GM21825 (cell line): ENCODE data around the gene AK8.
A peak's percentile ranks its signal among the peaks of the same experiment; 100 is the strongest.

Source experiments
- ATAC-seq: cut with Tn5 transposase; IDR thresholded peaks from one replicate; pipeline ENCODE4 v1.9.1; 2021; ENCODE audit warnings: mild to moderate bottlenecking, moderate library complexity; ENCODE audit not compliant: unreplicated experiment

The AK8 gene

DNA sequence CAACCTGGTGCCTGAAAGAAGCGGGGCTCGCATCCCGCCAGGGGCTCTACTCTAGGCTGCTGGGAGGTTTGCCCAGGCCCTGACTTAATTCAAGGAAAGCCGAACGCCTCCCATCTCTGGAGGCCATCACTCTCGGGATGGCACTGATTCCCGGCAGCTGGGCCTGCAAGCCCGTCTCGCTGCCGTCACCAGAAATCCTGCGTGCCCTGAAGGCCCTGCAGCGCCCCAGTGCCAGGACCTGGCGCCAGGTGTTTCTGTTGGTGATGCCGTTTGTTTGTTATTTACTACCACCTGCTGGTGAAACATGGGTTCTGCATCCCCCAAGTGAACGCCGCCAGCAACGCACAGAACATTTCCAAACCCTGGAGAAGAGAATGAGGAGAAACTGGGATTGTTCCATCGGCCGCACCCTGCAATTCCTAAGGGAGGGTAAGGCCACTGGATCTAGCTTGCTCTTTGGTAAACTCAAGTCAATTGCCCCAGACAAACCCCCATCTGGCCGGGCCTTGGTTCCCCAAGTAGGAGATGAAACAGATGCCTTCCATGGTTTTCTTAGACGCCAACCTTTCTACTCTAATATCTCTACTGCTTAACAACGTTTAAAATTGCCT lies 77.9 kb downstream of the AK8 start:
- ATAC-seq, result peak; percentile 75

DNA sequence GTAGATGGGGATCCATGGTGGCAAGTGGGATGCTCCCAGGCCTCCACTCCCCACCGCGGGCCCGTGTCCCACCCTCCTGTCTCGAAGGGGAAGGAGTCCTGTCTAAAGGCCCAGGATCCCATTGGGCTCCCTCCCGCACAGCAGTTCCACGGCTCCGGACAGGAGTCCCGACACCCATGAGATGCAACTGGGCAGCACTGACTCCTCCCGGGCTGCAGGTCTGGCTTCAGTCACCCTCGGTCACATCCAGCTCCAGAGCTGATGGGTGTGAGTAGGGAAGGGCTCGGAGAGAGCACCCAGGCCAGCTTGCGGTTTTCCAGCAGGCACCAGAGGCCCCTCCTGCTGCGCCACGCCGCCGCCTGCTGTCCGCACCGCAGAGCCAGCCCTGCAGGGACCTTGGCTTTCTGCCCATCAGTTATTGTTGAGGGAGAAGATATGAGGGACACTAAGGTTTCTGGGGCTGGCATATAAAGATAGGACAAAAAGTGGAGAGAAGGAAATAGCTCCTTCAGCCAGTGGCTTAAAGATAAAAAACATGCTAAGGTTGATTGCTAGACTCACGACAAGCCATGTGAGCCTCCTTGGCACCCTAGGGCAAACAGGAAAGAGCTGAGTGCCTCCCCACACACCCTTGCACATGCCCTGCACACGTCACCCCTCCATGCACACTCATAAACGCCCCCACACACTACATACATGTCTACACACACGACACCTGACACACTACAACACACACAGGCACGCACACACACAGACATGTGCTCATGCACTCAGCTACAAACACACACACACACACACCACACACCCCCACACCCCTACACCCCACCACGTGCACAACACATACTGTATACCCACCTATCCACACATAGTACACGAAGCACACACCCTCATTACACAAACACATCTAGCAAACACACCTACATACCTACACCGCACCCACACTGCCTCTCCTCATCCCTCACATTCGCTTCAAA lies 79.0 kb downstream of the AK8 start:
- no peak for ATAC-seq

DNA sequence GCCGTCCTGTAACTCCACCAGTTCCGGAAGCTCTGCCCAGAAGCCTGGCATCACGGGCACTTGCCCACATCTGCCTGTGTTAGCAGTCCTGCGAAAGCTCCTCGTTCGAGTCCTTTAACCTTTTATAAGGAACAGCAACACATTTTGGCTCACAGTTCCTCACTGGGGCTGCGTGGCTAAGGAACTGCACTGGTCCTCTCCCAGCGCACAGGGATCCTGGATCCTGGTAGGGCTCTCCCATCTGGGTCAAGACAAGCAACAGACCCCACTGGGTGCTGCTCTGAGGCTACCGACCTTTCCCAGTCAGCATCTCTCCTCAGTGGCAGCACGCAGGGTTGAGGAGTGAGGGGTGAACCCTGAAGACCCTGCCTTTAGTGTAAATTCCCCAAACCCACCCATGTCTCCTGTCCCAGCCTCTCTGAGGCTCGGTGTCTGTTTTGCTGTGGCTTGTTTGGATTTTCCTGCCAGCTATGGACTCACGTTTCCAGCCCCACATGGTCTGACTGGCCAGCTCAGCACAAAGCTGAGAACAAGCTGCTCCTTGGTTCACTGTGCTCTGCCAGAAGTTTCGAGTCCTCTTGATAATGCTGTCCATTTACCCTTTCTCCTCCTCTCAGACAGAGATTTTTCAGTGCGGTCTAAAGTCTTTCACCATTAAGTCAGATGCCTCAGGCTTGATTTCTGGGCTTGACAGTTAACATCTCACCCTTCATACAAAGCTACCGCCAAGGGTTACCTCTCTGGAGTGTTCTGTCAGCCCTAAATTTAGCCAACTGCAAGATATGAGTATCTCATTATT lies 80.0 kb downstream of the AK8 start:
- no peak for ATAC-seq

DNA sequence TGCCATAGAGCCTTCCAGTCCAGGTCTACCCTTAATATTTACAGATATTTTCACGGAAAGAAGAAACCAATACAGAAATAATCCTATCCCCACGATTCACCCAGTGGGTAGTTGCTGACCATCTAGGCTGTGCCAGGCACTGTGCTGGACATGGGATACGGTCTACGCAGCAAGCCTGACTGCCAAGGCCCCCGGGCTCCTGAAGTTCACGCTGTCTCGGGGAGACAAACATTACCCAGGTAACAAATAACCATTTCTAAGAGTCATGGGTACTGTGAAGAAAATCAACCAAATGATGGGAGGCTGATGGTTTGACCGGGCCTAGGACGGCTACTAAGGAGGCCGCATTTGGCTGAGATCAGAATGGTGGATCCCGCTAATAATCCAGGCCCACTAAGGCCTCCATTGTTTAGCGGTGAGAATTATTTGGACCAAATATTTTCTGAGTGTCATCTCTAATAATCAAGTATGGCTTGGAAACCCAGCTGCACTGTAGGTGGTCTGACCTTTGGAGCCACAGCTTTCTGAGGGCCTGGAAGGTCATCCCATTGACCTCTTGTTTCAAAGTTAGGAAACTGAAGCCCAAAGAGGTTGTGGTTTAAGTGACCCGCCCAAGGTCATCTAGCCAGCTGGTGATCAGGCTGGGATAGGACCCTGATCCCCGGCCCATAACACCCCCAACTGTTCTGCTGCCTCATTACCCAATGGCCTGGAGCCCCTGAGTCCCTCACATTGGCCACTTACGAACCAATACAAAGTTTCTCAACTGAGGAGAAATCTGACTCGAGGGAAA lies 82.4 kb downstream of the AK8 start:
- ATAC-seq, result no peak

DNA sequence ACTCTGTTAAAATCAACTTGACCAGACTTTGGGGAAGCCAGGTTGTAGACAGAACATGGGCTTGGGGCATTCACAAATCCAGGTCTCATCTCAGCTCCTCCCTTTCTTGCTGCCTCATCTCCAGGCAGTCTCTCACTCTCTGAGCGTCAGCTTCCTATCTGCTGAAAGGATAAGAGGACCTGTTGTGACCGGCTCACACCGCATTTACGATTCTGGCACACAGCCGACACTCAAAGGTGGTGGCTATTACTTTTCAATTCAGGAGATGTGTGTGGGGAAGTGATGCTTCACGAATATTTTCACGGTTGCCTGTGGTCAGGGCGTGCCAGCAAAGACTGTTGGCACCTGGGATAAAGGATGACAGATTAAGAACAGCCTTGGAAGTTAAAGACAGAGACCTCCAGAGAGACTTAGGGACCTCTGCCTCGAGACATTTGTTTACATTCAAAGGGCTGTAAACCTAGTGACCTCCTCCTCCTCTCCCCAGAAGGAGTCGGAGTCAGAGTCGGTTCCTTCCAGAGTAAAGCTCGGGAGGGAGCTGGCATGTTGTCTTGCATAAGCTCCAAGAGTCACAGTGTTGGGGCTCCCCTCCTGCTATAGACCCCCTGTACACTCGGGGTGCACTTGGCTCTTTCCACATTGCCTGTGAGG lies 83.2 kb downstream of the AK8 start:
- ATAC-seq, result no peak

DNA sequence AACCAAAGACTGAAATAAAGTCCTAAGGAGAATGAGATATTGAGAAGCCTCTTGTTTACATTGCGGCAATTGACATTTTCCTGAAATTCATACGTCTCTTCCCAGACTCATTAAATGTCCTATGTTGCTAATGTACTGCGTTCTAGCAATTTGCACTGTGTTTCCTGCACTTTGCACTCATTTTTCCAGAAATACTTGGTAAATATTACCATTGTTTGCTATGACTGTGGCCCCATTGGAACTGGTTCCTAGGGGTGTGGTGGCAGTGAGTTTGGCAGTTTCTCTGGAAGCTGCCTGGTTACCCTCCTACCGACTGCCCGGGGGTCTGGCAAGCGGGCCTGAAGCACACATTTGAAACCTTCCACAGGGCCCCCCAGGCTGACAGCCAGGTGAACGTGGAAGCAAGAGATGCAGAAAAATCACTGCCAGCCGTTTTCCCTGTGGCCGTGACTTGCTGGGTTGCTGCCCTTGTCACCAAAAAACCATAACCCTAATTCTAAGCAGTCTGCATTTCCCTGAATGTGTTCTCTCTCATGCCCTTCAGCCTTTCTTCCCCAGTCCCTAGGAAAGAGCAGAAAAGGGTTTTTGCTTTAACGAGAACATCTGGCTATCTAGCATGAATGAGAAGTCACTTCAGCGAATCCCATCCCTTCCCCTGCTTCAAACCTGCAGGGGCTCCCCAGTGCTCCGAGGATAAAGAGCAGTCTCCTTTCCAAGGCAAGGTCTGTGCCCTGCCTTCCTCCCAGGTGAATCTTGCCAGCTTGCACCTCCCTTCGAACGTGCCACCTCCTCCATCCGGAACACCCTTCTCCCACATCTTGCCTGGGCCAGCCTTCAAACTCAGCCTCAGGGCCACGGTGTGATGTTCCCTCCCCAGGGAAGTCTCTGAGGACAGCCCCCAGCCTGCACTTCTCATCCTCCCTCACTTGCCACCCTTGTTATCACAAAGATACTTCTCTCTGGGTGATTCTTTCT lies 84.2 kb downstream of the AK8 start:
- ATAC-seq, result no peak

DNA sequence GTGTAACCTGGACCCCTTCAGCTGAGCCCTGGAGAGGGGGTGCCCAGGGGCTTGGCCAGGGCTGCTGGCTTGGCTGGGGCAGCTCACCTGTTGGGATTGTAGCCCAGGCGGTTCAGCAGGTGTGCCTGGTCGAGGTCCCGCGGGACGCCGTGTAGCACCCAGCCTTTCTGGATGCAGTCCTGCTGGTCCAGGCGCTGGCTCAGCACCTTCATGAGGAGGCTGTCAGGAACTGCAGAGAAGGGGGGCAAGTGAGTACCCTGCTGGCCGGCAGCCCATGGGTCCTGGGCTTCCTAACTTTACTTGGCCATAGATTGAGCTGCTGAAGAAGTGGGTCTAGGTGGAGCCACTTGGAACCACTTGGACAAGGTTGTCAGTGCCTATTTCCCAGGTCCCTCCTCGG lies 85.5 kb downstream of the AK8 start:
- no peak for ATAC-seq

DNA sequence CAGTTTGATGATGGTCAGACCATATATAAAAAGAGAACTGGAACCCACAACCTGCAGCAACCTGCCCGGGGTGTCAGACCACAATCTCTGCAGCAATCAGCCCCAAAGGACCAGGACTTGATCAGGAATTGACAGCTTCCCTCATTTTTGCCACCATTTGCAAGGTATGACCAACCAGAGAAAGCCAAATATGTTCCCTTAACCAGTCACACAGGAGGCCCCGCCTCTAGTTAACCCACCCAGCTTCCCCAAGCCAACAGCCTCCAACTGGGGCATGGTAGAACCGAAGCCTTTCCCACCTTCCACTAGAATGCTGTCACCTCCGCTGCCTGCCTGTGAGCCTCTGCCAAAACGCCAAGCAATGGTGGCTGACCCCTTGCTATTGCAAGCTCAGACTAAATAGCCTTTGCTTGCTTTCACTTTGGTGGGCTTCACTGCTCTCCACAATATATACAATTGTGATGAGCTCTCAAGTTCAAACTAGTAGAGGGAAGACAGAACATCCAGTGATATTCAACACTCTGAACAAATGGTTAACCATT lies 86.3 kb downstream of the AK8 start:
- ATAC-seq, result no peak

DNA sequence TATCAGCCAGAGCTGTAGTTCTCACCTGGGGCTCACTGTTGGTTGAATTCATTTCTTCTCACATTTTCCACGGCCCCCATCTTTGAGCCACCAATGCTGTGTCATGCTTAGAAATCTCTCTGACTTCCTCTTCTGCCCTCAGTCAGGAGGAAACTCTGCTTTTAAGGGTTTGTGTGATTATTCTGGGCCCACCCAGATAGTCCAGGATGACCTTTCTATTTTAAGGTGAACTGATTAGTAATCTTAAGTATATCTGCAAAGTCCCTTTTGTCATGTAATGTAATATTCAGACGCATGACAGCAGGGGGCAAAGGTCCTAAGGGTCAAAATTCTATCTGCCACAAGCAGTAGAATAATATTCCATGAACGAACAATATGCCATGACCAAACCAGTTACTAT lies 88.4 kb downstream of the AK8 start:
- ATAC-seq, result no peak

DNA sequence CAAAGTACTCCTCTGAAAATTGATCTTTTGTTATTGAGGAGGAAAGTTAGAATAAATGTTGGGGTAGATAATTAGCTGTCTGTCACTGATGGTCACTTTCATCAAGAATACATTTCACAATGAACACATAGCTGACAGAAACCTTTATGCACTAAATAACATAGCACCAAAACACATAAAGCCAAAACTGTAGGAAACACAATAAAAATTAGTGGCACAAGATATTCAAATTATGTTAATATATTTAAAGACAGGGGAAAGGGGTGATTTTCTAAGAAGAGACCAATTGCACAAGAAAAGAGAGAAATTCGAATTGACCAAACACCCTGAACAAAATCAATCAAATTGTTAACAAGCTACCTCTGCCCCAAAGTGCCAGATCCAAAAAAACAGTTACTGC lies 89.7 kb downstream of the AK8 start:
- ATAC-seq, result no peak

DNA sequence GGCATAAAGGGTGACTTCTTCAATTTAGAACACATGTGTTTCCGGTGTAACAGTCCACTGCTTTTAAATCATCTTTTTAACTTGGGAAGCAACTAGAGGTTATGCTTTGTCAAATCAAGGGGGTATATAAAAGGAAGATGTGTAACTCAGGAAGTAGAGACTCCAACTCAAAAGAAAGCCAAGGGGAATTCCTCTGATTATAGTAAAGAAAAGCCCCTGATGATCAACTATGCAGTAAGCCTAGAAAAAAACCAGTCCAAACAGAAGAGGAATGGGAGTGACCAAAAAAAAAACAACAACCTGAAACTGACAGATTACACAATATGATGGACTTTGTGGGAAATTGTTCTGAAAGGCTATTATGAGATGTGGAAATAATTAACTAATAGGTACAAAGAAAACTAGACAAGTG lies 90.3 kb downstream of the AK8 start:
- ATAC-seq, result no peak

DNA sequence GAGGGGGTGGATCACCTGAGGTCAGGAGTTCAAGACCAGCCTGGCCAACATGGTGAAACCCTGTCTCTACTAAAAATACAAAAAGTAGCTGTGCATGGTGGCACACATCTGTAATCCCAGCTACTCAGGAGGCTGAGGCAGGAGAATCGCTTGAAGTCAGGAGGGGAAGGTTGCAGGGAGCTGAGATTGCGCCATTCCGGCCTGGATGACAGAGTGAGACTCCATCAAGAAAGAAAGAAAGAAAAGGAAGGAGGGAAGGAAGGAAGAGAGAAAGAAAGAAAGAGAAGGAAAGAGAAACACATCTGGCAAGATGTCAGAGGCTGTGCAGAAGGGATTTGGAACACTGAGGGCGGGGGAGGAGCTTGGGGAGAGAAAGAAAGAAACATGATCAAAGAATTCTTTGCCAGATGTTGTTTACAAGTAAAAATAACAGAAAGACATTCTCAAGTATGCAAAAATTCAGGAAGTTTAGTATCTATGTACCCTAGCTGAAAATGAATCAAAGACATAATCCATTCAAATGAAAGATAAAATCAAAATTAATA lies 93.7 kb downstream of the AK8 start:
- no peak for ATAC-seq

DNA sequence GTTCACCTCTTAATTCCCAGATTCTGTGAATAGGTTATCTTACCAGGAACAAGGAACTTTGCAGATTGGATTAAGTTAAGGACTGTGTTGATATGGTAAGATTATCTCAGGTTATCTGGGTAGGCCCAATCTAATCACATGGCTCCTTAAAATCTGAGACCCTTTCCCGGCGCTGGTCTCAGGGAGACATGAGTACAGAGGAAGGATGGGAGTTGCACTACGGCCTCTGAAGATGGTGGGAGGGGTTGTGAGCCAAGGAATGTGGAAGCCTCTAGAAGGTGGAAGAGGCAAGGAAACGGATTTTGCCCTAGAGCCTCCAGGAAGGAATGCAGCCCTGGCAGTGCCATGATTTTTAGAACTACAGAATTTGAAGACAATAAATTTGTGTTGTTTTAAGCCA lies 95.1 kb downstream of the AK8 start:
- no peak for ATAC-seq

DNA sequence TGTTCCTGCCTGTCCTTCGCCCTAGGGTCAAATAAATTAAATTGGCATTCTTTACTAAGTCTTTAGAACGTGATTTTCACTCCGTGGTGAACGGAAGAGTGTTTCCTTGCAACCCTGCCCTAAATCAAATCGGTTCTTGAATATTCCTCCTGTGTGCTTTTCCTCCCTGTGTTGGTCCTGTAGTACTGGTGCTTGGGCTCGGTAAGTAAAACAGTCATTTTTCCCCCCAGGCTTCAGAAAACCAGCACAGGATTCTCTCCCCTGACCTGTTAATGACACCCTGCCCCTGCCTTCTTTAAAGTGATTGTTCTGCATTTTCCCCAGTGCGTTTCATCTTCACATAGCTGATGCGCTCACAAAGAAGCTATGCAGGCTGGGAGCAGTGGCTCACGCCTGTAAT lies 96.0 kb downstream of the AK8 start:
- no peak for ATAC-seq

DNA sequence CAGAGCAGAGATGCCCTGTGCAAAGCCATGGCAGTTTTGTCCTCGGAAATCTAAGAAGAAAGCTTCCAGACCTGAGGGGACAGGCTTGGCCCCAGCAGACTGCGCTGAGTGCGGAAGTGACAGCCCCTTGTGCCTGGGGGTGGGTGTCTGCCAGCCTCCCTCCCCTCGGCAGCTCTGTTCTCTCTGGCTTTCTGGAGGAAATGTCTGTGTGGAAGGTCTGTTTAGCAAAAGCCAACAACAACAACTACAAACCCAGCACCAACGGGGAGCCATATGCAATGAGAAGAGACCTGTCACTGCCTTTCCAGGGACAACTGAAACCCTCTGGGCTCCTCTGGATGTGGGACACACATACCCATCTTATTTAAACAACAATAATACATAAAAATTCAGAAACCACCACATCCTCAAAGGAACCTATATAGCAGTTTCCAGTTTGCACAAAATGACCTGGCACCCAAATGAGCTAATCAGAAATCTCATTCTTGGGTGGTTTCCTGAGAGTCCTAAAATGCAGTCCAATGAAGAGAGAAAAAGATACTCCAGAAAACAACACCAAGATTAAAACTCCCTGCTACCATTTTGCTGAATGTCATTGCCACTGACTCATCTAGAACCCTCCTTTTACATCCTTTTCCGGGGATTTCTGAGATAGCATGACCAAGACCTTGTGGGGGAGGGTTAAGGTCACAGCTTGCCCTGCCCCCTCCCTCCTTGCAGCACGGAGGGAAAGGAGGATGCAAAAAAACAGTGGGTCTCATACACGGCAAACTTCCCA lies 97.7 kb downstream of the AK8 start:
- no peak for ATAC-seq

DNA sequence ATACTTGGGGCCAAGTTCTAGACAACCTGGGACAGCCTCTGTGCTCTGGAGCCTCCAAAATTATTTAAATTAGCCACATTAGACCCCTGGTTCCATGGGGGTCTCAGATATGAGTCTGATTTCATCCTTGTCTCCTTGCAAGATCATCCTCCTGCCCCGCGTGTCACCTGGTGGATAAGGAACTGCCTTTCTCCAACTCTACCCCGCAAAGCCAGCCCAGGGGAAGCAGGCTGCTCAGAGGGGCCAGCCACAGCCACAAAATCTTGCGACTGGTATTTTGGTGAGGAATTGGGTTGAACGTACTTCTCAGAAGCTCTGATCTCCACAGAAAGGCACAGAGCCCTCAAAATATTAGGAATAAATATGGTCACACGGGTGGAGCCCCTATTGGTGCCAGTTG lies 101.2 kb downstream of the AK8 start:
- ATAC-seq, result no peak

DNA sequence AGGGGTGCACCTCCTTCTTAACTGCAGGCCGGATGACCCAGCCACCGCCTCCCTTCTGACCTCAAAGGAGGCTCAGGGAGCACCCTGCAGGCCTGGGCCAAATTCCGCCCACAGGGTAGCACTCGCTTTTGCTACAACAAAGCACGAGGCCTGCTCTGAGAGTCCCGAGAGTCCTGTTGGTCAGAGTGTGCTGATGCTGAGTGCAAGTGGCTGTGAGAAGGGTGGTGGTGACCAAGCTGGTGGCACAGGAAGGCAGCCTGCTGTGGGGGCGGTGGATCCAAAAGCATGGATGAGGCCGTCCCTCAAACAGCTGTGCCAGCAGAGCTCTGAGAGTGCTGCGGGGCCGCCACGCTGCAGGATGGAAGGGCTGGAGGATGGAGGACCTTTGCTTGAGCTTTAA lies 101.8 kb downstream of the AK8 start:
- no peak for ATAC-seq

DNA sequence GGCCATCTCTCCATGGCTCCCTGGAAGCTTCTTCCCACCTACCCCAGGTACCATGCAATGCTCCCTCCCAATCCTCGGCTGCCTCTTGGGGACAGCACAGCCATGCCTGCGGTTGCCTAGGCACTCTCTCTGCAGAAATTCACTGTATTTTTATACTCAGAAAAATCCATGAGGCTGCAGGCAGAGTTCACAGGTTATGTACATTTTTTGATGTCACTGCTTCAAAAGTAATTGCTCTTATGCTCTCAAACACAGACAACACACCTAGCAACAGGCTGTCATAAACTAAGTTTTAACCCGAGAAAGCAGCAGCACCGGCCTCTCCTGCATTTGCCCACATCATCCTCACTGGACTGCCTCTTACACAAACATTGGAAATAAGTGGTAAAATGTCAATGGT lies 102.4 kb downstream of the AK8 start:
- ATAC-seq, result no peak
